HTERT RPE-1 (cell line): ENCODE results near the gene MLH1.

ENCODE experiments used
- in situ Hi-C: fragments of 300-500 bp; cut with MboI; formaldehyde crosslinking; loops from 4 replicates; pipeline ENCODE4 v1.14.3; 2020; ENCODE audit warnings: low sequenced_read_pairs

The MLH1 gene

DNA sequence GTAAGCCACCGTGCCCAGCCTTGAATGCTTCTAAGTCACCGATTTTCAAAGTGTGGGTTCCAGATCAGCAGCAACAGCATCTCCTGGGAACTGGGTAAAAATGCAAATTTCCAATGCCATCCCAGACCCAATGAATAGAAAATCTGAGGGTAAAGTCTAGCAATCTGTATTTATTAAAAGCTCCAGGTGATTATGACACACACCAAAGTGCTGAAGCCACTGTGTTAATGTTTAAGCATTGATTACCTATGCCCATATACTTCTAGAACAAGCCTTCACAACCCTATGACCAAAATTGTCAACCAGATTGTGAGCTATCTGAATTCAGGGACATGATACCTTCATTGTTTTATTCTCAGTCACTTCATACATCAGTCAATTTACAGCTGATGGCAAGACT, 94.6 kb downstream of the MLH1 start:
- in situ Hi-C loops: no loop called here

GRCh38 chr3:37092484-37092883, 99.2 kb downstream of the MLH1 start:
- in situ Hi-C loops: no loop called here

DNA sequence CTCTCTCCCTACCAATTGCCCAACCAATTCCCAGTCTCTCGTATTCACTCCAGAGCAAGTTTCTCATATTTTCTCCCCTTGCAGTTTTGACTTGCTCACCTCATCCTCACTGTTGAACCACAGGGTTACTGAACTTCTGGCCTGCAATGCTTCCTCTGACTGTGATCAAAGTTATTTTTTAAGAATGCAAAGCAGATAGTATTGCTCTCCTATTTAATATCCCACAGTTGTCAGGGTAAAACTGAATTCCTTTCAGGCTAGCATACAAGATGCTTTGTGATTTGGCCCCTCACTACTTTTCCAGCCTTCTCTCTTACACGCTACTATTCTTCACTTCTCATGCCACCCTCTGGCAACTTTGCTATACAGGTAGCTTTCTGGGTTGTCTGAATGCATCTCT, 100.2 kb downstream of the MLH1 start:
- in situ Hi-C loops: no loop called here

GRCh38 chr3:37094636-37095035, 101.3 kb downstream of the MLH1 start:
- in situ Hi-C loops: no loop called here

DNA sequence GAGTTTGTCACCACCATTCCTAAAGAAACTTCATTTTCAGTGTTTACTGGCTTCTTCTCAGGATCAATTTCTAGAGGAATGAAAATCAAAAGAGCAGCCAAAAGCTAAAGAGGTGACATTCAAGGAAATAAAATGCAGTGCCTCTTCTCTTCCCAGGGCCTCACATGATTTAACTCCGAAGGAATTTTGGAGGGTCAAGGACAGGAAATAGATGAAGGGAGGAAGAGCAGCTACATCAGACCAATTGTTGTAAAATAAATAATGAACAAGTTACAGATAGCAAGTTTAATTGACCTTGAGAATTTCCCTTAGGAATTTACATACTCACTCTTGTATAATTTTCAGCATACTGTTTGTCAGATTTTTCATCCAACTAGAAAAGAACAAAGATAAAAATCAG, 103.0 kb downstream of the MLH1 start:
- in situ Hi-C loops: no loop called here

- in situ Hi-C loops: no loop called here
These were observed 103.7 kb downstream of the MLH1 start for GRCh38 chr3:37096975-37097374.

DNA sequence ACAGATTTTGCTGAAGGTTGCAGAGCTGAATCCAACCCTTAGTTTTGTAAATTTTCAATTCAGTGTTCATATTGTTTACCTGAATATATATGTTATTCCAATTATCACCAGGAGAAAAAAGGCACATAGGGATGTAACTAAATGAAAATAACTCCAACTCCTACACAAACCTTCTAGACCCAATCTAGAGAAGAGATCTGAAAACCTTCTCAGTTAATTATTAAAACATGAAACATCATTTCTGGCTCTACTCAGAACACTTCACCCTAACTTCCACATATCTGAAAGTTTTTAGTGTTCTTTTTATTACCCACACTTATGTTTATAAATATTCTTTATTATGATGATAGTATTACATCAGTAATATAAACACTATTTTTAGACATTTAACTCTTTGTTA, 104.5 kb downstream of the MLH1 start:
- in situ Hi-C loops: no loop called here

GRCh38 chr3:37098884-37099283, 105.6 kb downstream of the MLH1 start:
- in situ Hi-C loops: no loop called here

DNA sequence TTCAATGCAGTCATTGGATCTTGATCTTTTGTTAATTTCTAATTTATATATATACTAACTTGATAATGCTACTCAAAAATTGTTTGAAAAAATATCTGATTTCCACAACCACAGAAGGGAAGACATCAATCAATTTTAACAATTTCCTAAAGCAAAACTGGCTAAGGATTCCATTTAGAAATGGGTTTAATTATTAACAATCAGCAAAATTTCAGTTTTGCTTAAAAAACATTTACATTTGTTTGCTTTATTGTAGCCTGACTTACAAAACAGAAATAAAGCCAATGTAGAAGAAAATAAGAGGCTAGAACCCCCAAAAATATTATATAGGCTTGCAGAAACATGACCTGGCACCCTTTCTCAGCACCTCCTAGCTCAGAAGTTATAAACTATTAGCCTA, 106.2 kb downstream of the MLH1 start:
- in situ Hi-C loops: no loop called here

GRCh38 chr3:37100411-37100810, 107.1 kb downstream of the MLH1 start:
- in situ Hi-C loops: no loop called here
